Measurements from ENCODE around the gene PBLD. TPM values are rescaled to one million over a fixed set of nuclear protein-coding genes. Genes with fewer than 3 reads are reported as not detected.

PBLD gene
- polyA plus RNA-seq, 3 donors, result 1.5 to 3.4 (median 2.5) TPM

DNA sequence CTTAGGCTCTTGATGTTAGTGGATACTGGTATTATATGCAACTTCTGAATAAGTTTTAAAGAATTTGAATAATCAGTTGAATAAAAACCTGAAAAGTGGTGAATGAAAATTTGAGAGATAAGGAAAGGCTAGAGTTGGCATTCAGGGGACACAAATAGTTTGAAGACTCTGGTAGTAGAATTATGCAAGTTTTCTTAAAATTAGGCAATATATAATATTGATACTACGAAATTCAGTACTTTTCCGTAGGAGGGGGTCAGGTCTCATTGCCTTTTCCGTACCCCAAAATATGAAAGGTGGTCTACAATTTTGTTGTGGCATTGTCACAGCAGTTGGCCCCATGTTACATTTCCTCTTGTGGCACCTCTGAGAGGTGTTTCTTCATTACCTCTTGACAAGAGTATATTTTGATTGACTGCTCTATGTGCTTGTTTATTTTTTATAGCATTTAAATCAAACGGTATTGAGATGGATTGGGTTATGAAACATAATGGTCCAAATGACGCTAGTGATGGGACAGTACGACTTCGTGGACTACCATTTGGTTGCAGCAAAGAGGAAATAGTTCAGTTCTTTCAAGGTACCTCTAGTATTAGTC lies 4.1 kb upstream of the PBLD start:
- peak overlapping the region in 2 of 7 donors; percentile 22 to 39 for H3K27ac Mint-ChIP-seq
- H3K27ac ChIP-seq (ENCODE audit: low read depth in 1 of 2, low read length in 2 of 2), result peak overlapping the region in 1 of 2 donors; percentile 26
- peak overlapping the region in 1 of 3 experiments; percentile 98 for H3K4me3 ChIP-seq (replicated peaks in 1 of 3; ENCODE audit: low read depth in 2 of 3, low read length in 3 of 3)

DNA sequence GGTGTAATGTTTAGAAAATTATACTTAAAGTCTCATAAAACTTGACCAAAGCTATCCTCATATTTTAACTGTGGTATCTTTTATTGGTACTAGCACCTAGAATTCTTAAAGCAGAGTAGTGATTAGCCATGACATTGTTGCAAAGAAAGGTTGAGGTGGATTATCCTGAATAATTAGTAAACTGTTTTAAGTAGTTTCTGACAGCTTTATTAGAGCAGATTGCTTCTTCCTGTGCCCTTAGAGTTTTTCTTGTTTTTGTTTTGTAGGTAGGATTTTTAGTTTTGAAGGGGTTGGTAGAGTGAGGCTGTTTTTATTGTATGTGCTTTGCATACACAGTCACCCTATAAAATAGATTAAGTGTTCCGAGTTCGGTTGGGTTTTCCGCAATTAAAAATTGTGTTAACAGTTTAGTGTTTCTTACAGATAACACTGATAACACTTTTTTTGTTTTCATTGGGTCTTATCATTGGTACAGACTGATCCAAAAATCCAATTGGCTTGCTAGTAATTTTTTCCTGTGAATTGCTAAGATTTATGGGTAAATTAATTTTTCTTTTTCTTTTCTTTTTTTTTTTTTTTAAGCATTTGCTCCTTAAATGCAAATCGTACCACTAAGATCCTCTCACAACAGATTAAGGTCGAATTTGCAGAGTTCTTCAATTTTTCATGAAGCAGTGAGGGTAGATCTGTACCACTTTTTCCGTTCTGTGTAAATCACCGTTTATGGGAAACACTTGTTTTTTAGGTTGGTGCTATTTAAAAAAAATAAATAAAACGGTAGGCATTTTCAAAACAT lies 2.1 kb upstream of the PBLD start:
- Mint-ChIP-seq H3K36me3 (peaks cover 22 to 26% of the 10 kb centered on the region in 2 donors), H3K9me3 (peaks cover 0 to 2% (median 0%) of the 10 kb centered on the region in 7 donors), H3K4me1 (peaks cover 56% of the 10 kb centered on the region), H3K4me3 (peak overlapping the region; percentile 98 to 99), H3K27me3 (ENCODE audit: low read depth in 3 of 3) (no peaks in the 10 kb centered on the region), H3K27ac (peak overlapping the region; percentile 3 to 97 (median 64))
- TF ChIP-seq, protein P1, sequence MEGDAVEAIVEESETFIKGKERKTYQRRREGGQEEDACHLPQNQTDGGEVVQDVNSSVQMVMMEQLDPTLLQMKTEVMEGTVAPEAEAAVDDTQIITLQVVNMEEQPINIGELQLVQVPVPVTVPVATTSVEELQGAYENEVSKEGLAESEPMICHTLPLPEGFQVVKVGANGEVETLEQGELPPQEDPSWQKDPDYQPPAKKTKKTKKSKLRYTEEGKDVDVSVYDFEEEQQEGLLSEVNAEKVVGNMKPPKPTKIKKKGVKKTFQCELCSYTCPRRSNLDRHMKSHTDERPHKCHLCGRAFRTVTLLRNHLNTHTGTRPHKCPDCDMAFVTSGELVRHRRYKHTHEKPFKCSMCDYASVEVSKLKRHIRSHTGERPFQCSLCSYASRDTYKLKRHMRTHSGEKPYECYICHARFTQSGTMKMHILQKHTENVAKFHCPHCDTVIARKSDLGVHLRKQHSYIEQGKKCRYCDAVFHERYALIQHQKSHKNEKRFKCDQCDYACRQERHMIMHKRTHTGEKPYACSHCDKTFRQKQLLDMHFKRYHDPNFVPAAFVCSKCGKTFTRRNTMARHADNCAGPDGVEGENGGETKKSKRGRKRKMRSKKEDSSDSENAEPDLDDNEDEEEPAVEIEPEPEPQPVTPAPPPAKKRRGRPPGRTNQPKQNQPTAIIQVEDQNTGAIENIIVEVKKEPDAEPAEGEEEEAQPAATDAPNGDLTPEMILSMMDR (IDR thresholded peaks at IDR 0.05), result no peak
- Histone ChIP-seq H3K4me1 (ENCODE audit: control insufficient read depth in 1 of 2, insufficient read depth in 2 of 2, low read length in 2 of 2) (peaks cover 42 to 58% of the 10 kb centered on the region in 2 donors), H2AFZ (ENCODE audit: insufficient read depth, low read depth, low read length, poor library complexity, severe bottlenecking) (no peak overlapping the region), H3K9me3 (replicated peaks in 1 of 2; ENCODE audit: control insufficient read depth in 1 of 2, insufficient read depth in 1 of 2, low read length in 2 of 2) (no peaks in the 10 kb centered on the region), H3K36me3 (replicated peaks in 1 of 2; ENCODE audit: control insufficient read depth in 1 of 2, insufficient read depth in 2 of 2, low read length in 2 of 2) (peaks cover 17 to 26% of the 10 kb centered on the region in 2 donors), H4K20me1 (ENCODE audit: insufficient read depth, low read length) (peaks cover 70% of the 10 kb centered on the region), H3K4me2 (replicated peaks; ENCODE audit: extremely low read depth, low read length, poor library complexity, severe bottlenecking) (peak overlapping the region; percentile 74), H3K4me3 (replicated peaks in 1 of 3; ENCODE audit: low read depth in 2 of 3, low read length in 3 of 3) (peak overlapping the region; percentile 88 to 98 (median 94)), H3K27me3 (ENCODE audit: control insufficient read depth in 2 of 2, insufficient read depth in 2 of 2, low read length in 2 of 2) (no peaks in the 10 kb centered on the region), H3K9ac (ENCODE audit: insufficient read depth, low read length, poor library complexity, severe bottlenecking) (peak overlapping the region; percentile 93), H3K79me2 (ENCODE audit: insufficient read depth, low read length) (peaks cover 85% of the 10 kb centered on the region), H3K27ac (ENCODE audit: low read depth in 1 of 2, low read length in 2 of 2) (peak overlapping the region in 1 of 2 donors; percentile 94)
- intact Hi-C loops (cut with micrococcal nuclease), result loop anchor here (5.0 to 10.0 kb wide), 5 partner anchors 258 to 573 kb away; partner anchors contain the start of genes HERC4 (in 1 of the 2) and SIRT1 (in 1 of the 2)
- no CpG with 5 or more reads among the region's 8 CpGs for WGBS (ENCODE audit: insufficient coverage)
- no peak for DNase-seq

More for the DNA sequence above, 4.1 kb upstream of the PBLD start:
- Mint-ChIP-seq H3K9me3 (no peaks in the 10 kb centered on the region), H3K27me3 (ENCODE audit: low read depth in 3 of 3) (no peaks in the 10 kb centered on the region), H3K36me3 (peaks cover 42 to 43% of the 10 kb centered on the region in 2 donors), H3K4me3 (peak overlapping the region in 1 of 2 donors; percentile 46), H3K4me1 (peaks cover 44% of the 10 kb centered on the region)
- Histone ChIP-seq H3K79me2 (ENCODE audit: insufficient read depth, low read length) (peaks cover 99% of the 10 kb centered on the region), H3K27me3 (ENCODE audit: control insufficient read depth in 2 of 2, insufficient read depth in 2 of 2, low read length in 2 of 2) (no peaks in the 10 kb centered on the region), H3K9me3 (replicated peaks in 1 of 2; ENCODE audit: control insufficient read depth in 1 of 2, insufficient read depth in 1 of 2, low read length in 2 of 2) (no peaks in the 10 kb centered on the region), H3K9ac (ENCODE audit: insufficient read depth, low read length, poor library complexity, severe bottlenecking) (no peak overlapping the region), H3K4me2 (replicated peaks; ENCODE audit: extremely low read depth, low read length, poor library complexity, severe bottlenecking) (peak overlapping the region; percentile 74), H2AFZ (ENCODE audit: insufficient read depth, low read depth, low read length, poor library complexity, severe bottlenecking) (no peak overlapping the region), H3K36me3 (replicated peaks in 1 of 2; ENCODE audit: control insufficient read depth in 1 of 2, insufficient read depth in 2 of 2, low read length in 2 of 2) (peaks cover 36 to 46% of the 10 kb centered on the region in 2 donors), H4K20me1 (ENCODE audit: insufficient read depth, low read length) (peaks cover 90% of the 10 kb centered on the region), H3K4me1 (ENCODE audit: control insufficient read depth in 1 of 2, insufficient read depth in 2 of 2, low read length in 2 of 2) (peaks cover 28 to 40% of the 10 kb centered on the region in 2 donors)
- 24% methylated on average over 3 of the region's 7 CpGs for WGBS (ENCODE audit: insufficient coverage)
- TF ChIP-seq, protein P1 (IDR thresholded peaks at IDR 0.05), result no peak
- DNase-seq, result no peak
- intact Hi-C loops (cut with micrococcal nuclease), result loop anchor here (10.0 kb wide), 2 partner anchors 452 to 492 kb away; partner anchors contain the start of gene SIRT1 (in 1 of the 2)
